ENCODE measurements around the gene NACA.

DNA sequence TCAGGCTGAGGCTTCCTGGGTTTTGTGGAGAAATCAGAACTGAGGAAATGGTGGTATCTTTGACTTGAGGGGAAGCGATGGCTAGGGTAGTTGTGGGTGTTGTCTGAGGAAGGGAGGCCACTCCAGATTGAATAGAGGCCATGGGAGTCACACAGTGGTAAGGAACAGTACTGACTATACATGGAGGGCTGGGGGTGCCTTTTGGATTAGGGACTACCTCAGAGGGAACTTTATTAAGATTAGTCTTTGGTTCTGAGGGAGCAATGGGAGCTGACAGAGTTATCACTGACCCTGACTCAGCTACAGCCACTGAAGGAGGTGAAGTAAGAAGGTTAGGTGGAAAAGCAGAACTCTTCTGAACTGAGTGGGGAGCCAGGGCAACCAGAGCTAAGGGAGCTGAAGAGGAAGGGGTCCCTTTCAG, 4.4 kb downstream of the NACA start:
- TF ChIP-seq, protein P1, sequence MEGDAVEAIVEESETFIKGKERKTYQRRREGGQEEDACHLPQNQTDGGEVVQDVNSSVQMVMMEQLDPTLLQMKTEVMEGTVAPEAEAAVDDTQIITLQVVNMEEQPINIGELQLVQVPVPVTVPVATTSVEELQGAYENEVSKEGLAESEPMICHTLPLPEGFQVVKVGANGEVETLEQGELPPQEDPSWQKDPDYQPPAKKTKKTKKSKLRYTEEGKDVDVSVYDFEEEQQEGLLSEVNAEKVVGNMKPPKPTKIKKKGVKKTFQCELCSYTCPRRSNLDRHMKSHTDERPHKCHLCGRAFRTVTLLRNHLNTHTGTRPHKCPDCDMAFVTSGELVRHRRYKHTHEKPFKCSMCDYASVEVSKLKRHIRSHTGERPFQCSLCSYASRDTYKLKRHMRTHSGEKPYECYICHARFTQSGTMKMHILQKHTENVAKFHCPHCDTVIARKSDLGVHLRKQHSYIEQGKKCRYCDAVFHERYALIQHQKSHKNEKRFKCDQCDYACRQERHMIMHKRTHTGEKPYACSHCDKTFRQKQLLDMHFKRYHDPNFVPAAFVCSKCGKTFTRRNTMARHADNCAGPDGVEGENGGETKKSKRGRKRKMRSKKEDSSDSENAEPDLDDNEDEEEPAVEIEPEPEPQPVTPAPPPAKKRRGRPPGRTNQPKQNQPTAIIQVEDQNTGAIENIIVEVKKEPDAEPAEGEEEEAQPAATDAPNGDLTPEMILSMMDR (optimal IDR thresholded peaks at IDR 0.05 in 1 of 3, IDR thresholded peaks at IDR 0.05 in 1 of 3, conservative IDR thresholded peaks at IDR 0.05 in 1 of 3; ENCODE audit: extremely low read depth in 1 of 3, insufficient read depth in 2 of 3, low read length in 3 of 3) = no peak
- TF ChIP-seq EZH2 (IDR thresholded peaks at IDR 0.05; ENCODE audit: low read length) = no peak
